ENCODE measurements around the gene SNCA. TPM values are rescaled to one million over a fixed set of nuclear protein-coding genes. Genes with fewer than 3 reads are reported as not detected.
A peak's percentile ranks its signal among the peaks of the same experiment; 100 is the strongest.

Gene SNCA
- total and polyA plus RNA-seq, 2 donors (not counting 1 experiment from before 2014, with no cell fraction given): 0.95 to 6.8 TPM

DNA sequence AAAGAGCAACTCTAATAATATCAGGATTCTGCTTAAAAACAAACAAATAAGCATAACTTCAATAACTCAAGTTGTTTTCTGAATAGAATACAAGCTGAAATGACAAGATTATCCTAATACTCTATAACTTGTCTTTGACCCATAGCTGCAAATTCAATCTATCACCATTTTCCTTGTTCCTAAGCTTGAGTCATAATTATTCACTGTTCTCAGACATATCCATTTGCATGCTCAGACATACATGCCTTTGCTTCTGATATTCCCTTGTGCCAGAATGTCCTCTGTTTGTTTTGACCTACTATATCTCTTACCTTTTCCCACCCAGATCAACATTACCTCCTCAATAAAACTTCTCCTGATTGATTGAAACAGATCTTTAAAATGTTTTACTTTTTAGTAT, 109.7 kb downstream of the SNCA start:
- no peaks in the 10 kb centered on the region for H3K27me3 ChIP-seq (ENCODE audit: control insufficient read depth, insufficient read depth, low read length)
- H2AFZ ChIP-seq (ENCODE audit: low read length): no peak overlapping the region
- H3K36me3 ChIP-seq (ENCODE audit: control insufficient read depth, insufficient read depth, low read length): no peaks in the 10 kb centered on the region
- no peaks in the 10 kb centered on the region for H3K9me3 ChIP-seq (ENCODE audit: control insufficient read depth, insufficient read depth, low read depth, low read length)
- no peak for DNase-seq (ENCODE audit: low read depth in 2 of 2)
- H3K4me3 ChIP-seq (replicated peaks in 1 of 4; ENCODE audit: control extremely low read depth in 1 of 4, insufficient read depth in 1 of 4, low read depth in 3 of 4, low read length in 4 of 4): no peak overlapping the region
- no peaks in the 10 kb centered on the region for H3K4me1 ChIP-seq (ENCODE audit: control insufficient read depth, extremely low read depth, insufficient read depth, low read length)
- H3K4me2 ChIP-seq (ENCODE audit: extremely low read depth, insufficient read depth, low read length): no peak overlapping the region
- H4K20me1 ChIP-seq (ENCODE audit: control insufficient read depth, extremely low read depth, insufficient read depth, low read length): no peaks in the 10 kb centered on the region
- H3K79me2 ChIP-seq (ENCODE audit: control insufficient read depth, insufficient read depth, low read length): no peaks in the 10 kb centered on the region
- no peak overlapping the region for H3K27ac ChIP-seq (ENCODE audit: insufficient read depth, low read length)
- H3K9ac ChIP-seq (ENCODE audit: insufficient read depth, low read length): no peak overlapping the region
- TF ChIP-seq EZH2 (IDR thresholded peaks at IDR 0.05; ENCODE audit: low read length, missing control alignments): no peak
- TF ChIP-seq, protein P1, sequence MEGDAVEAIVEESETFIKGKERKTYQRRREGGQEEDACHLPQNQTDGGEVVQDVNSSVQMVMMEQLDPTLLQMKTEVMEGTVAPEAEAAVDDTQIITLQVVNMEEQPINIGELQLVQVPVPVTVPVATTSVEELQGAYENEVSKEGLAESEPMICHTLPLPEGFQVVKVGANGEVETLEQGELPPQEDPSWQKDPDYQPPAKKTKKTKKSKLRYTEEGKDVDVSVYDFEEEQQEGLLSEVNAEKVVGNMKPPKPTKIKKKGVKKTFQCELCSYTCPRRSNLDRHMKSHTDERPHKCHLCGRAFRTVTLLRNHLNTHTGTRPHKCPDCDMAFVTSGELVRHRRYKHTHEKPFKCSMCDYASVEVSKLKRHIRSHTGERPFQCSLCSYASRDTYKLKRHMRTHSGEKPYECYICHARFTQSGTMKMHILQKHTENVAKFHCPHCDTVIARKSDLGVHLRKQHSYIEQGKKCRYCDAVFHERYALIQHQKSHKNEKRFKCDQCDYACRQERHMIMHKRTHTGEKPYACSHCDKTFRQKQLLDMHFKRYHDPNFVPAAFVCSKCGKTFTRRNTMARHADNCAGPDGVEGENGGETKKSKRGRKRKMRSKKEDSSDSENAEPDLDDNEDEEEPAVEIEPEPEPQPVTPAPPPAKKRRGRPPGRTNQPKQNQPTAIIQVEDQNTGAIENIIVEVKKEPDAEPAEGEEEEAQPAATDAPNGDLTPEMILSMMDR (conservative IDR thresholded peaks at IDR 0.05 in 1 of 2, IDR thresholded peaks at IDR 0.05 in 1 of 2; ENCODE audit: low read depth in 1 of 2, low read length in 2 of 2): no peak

DNA sequence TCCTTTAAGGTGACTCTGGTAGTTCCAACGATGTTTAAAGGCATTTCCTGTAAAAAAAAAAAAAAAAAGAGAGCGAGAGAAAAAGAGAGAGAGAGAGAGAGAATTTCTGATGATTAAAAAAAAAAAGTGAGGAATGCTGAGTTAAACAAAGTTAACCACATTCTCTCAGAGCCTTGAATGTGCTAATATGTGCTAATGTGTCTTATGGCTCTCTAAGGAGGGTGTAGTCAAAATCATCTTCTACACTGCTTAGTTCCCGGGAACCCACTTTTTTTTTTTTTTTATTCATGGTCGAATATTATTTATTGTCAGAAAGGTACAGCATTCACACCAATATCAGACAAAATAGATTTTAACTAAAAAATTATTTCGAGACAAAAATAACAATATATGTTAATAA, 111.7 kb downstream of the SNCA start:
- Histone ChIP-seq H3K27me3 (ENCODE audit: control insufficient read depth, insufficient read depth, low read length) (no peaks in the 10 kb centered on the region), H3K36me3 (ENCODE audit: control insufficient read depth, insufficient read depth, low read length) (no peaks in the 10 kb centered on the region), H3K9ac (ENCODE audit: insufficient read depth, low read length) (no peak overlapping the region), H3K9me3 (ENCODE audit: control insufficient read depth, insufficient read depth, low read depth, low read length) (no peaks in the 10 kb centered on the region), H3K27ac (ENCODE audit: insufficient read depth, low read length) (no peak overlapping the region), H3K4me3 (replicated peaks in 1 of 4; ENCODE audit: control extremely low read depth in 1 of 4, insufficient read depth in 1 of 4, low read depth in 3 of 4, low read length in 4 of 4) (no peak overlapping the region), H3K4me2 (ENCODE audit: extremely low read depth, insufficient read depth, low read length) (no peak overlapping the region), H3K4me1 (ENCODE audit: control insufficient read depth, extremely low read depth, insufficient read depth, low read length) (no peaks in the 10 kb centered on the region), H2AFZ (ENCODE audit: low read length) (no peak overlapping the region), H3K79me2 (ENCODE audit: control insufficient read depth, insufficient read depth, low read length) (no peaks in the 10 kb centered on the region), H4K20me1 (ENCODE audit: control insufficient read depth, extremely low read depth, insufficient read depth, low read length) (no peaks in the 10 kb centered on the region)
- no peak for TF ChIP-seq EZH2 (IDR thresholded peaks at IDR 0.05; ENCODE audit: low read length, missing control alignments)
- peak; percentile 20 to 50 for DNase-seq (ENCODE audit: low read depth in 2 of 2)

DNA sequence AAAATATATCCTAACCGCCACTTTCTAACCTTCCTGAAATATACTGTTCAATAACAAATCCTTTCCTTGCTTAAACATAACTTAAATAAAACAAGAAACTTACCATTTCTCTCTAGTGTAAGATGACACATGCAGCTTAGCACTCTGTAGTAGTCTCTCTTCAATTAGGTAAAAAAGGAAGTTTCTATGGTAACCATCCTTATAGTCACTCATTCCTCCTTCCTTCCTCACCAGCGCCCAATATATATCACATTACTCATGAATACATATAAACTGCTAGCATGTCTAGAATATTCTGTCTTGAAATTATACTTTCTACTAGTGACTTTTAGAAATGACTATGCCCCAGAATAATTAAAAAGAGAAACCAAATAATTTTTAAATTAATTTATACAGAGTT, 112.2 kb downstream of the SNCA start:
- Histone ChIP-seq H3K27me3 (ENCODE audit: control insufficient read depth, insufficient read depth, low read length) (no peaks in the 10 kb centered on the region), H3K9me3 (ENCODE audit: control insufficient read depth, insufficient read depth, low read depth, low read length) (no peaks in the 10 kb centered on the region), H3K36me3 (ENCODE audit: control insufficient read depth, insufficient read depth, low read length) (no peaks in the 10 kb centered on the region), H3K4me1 (ENCODE audit: control insufficient read depth, extremely low read depth, insufficient read depth, low read length) (no peaks in the 10 kb centered on the region), H3K27ac (ENCODE audit: insufficient read depth, low read length) (no peak overlapping the region), H3K4me3 (replicated peaks in 1 of 4; ENCODE audit: control extremely low read depth in 1 of 4, insufficient read depth in 1 of 4, low read depth in 3 of 4, low read length in 4 of 4) (no peak overlapping the region), H2AFZ (ENCODE audit: low read length) (no peak overlapping the region), H3K9ac (ENCODE audit: insufficient read depth, low read length) (no peak overlapping the region), H4K20me1 (ENCODE audit: control insufficient read depth, extremely low read depth, insufficient read depth, low read length) (no peaks in the 10 kb centered on the region), H3K4me2 (ENCODE audit: extremely low read depth, insufficient read depth, low read length) (no peak overlapping the region), H3K79me2 (ENCODE audit: control insufficient read depth, insufficient read depth, low read length) (no peaks in the 10 kb centered on the region)
- DNase-seq (ENCODE audit: low read depth in 2 of 2): peak; percentile 71 to 85
- no peak for TF ChIP-seq EZH2 (IDR thresholded peaks at IDR 0.05; ENCODE audit: low read length, missing control alignments)
- TF ChIP-seq, protein P1 (conservative IDR thresholded peaks at IDR 0.05 in 1 of 2, IDR thresholded peaks at IDR 0.05 in 1 of 2; ENCODE audit: low read depth in 1 of 2, low read length in 2 of 2): no peak

All from fibroblast of lung (primary cell).